CD14-positive monocyte (primary cell): ENCODE measurements around the gene PPTC7. TPM values are rescaled to one million over a fixed set of nuclear protein-coding genes. Genes with fewer than 3 reads are reported as not detected.

ENCODE experiments used
- DNase-seq, 3 donors: peaks; one replicate each; pipeline ENCODE4 v3.0.0-alpha.2; 2011 to 2022
- H2AFZ ChIP-seq: 2 replicates; pipeline ENCODE4 v1.6.0; 2012; ENCODE audit warnings: mild to moderate bottlenecking, low read depth, low read length, inconsistent platforms; ENCODE audit not compliant: insufficient read depth, poor library complexity, severe bottlenecking
- H3K27ac ChIP-seq, 2 donors: 1 replicate in 1 of 2; 2 replicates in 1 of 2; pipeline ENCODE4 v1.5.1; 2012 to 2013; ENCODE audit warnings: low read length in 2 of 2, control low read depth in 1 of 2, inconsistent platforms in 1 of 2, low read depth in 1 of 2, mild to moderate bottlenecking in 1 of 2
- H3K27me3 ChIP-seq, 2 donors: one replicate each; pipeline versions ENCODE4 v1.6.0 to v1.6.1; 2011 to 2013; ENCODE audit warnings: low read length in 2 of 2; ENCODE audit not compliant: control insufficient read depth in 2 of 2, insufficient read depth in 2 of 2
- H3K36me3 ChIP-seq, 2 donors: replicated peaks in 1 of 2; 1 replicate in 1 of 2; 2 replicates in 1 of 2; pipeline versions ENCODE4 v1.5.1 to v1.6.1; 2012 to 2013; ENCODE audit warnings: low read length in 2 of 2, control low read depth in 1 of 2, inconsistent platforms in 1 of 2, mild to moderate bottlenecking in 1 of 2; ENCODE audit not compliant: insufficient read depth in 2 of 2, control insufficient read depth in 1 of 2
- H3K4me1 ChIP-seq, 2 donors: 1 replicate in 1 of 2; 2 replicates in 1 of 2; pipeline versions ENCODE4 v1.5.1 to v1.6.1; 2012 to 2013; ENCODE audit warnings: low read length in 2 of 2, control low read depth in 1 of 2, inconsistent platforms in 1 of 2, mild to moderate bottlenecking in 1 of 2, moderate library complexity in 1 of 2; ENCODE audit not compliant: insufficient read depth in 2 of 2, control insufficient read depth in 1 of 2
- H3K4me2 ChIP-seq: replicated peaks from 2 replicates; pipeline ENCODE3; 2012; ENCODE audit warnings: low read length, moderate library complexity, mild to moderate bottlenecking; ENCODE audit not compliant: poor library complexity, severe bottlenecking; ENCODE audit errors: extremely low read depth
- H3K4me3 ChIP-seq, 3 experiments: fragments of 200-600 bp in 1 of 3; sonication (generic) in 1 of 3; replicated peaks in 1 of 3; 1 replicate in 2 of 3; 2 replicates in 1 of 3; pipeline ENCODE4 v1.5.1; 2011 to 2013; ENCODE audit warnings: low read length in 3 of 3, mild to moderate bottlenecking in 3 of 3, control low read depth in 2 of 3, low read depth in 2 of 3, inconsistent platforms in 1 of 3, moderate library complexity in 1 of 3
- H3K79me2 ChIP-seq: 2 replicates; pipeline ENCODE4 v1.6.0; 2012; ENCODE audit warnings: mild to moderate bottlenecking, control low read depth, inconsistent platforms, low read length, moderate library complexity; ENCODE audit not compliant: insufficient read depth
- H3K9ac ChIP-seq: 2 replicates; pipeline ENCODE4 v1.6.0; 2017; ENCODE audit warnings: low read length, mild to moderate bottlenecking; ENCODE audit not compliant: insufficient read depth, poor library complexity, severe bottlenecking
- H3K9me3 ChIP-seq, 2 donors: replicated peaks in 1 of 2; 1 replicate in 1 of 2; 2 replicates in 1 of 2; pipeline versions ENCODE4 v1.5.1 to v1.6.1; 2012 to 2013; ENCODE audit warnings: low read length in 2 of 2, control low read depth in 1 of 2; ENCODE audit not compliant: control insufficient read depth in 1 of 2, insufficient read depth in 1 of 2
- H4K20me1 ChIP-seq: 2 replicates; pipeline ENCODE4 v1.6.0; 2012; ENCODE audit warnings: mild to moderate bottlenecking, low read length, control low read depth, moderate library complexity; ENCODE audit not compliant: insufficient read depth
- H3K27ac Mint-ChIP-seq, 7 donors: one replicate each; pipeline ENCODE4 v1.8.0; 2020; ENCODE audit warnings: mild to moderate bottlenecking in 7 of 7, mixed read lengths in 7 of 7, moderate library complexity in 6 of 7, inconsistent platforms in 2 of 7
- H3K27me3 Mint-ChIP-seq, 3 donors: one replicate each; pipeline ENCODE4 v1.8.0; 2021 to 2022; ENCODE audit warnings: low read depth in 3 of 3, mild to moderate bottlenecking in 3 of 3, mixed read lengths in 3 of 3, moderate library complexity in 3 of 3, inconsistent platforms in 1 of 3
- H3K36me3 Mint-ChIP-seq, 2 donors: one replicate each; pipeline ENCODE4 v1.8.0; 2020; ENCODE audit warnings: mixed read lengths in 2 of 2, inconsistent platforms in 1 of 2, mild to moderate bottlenecking in 1 of 2
- H3K4me1 Mint-ChIP-seq: one replicate; pipeline ENCODE4 v1.8.0; 2020; ENCODE audit warnings: mild to moderate bottlenecking, mixed read lengths
- H3K4me3 Mint-ChIP-seq, 2 donors: one replicate each; pipeline ENCODE4 v1.8.0; 2020; ENCODE audit warnings: mild to moderate bottlenecking in 2 of 2, mixed read lengths in 2 of 2, moderate library complexity in 1 of 2
- H3K9me3 Mint-ChIP-seq, 7 donors: one replicate each; pipeline ENCODE4 v1.8.0; 2020 to 2022; ENCODE audit warnings: mixed read lengths in 7 of 7, mild to moderate bottlenecking in 6 of 7, moderate library complexity in 6 of 7, inconsistent platforms in 2 of 7
- WGBS: methylation state at CpG from one replicate; pipeline ENCODE4 v1.1.5; 2013; ENCODE audit warnings: missing lambda C conversion rate; ENCODE audit not compliant: insufficient coverage; 5-methylcytosine and 5-hydroxymethylcytosine counted together
- intact Hi-C, 2 donors: fragments of 100-400 bp; cut with micrococcal nuclease; formaldehyde crosslinking; loops; one replicate each; pipeline versions ENCODE4 v1.15.0 to v1.15.1; 2023
- polyA plus RNA-seq, 3 donors: library from polyadenylated mRNA; depleted of rRNA in 1 of 3; unstranded in 2 of 3; stranded (reverse) in 1 of 3; fragments of 300-500 nt in 2 of 3; fragments of >200 nt in 1 of 3; fragmentation: Illumina TruSeq in 2 of 3; gene quantifications; 1 replicate in 2 of 3; 2 replicates in 1 of 3; pipeline ENCODE4 v1.2.3, GENCODE V29; 2012 to 2021
- small RNA-seq: library from RNA; depleted of rRNA; stranded (forward); fragments of <200 nt; gene quantifications from one replicate; pipeline ENCODE3, GENCODE V24; 2012; ENCODE audit warnings: low read depth; ENCODE audit not compliant: insufficient read length
- TF ChIP-seq, protein P1 (sequence below): fragments of 200-600 bp; IDR thresholded peaks from one replicate; pipeline ENCODE4 v1.8.0; 2022; ENCODE audit warnings: antibody characterized with exemption, mild to moderate bottlenecking

PPTC7 gene
- polyA plus RNA-seq, 3 donors = 11.6 to 36.5 (median 15.1) TPM

GRCh38 chr12:110501399-110501751, 81.7 kb downstream of the PPTC7 start:
- H3K4me1 ChIP-seq = peaks cover 29 to 49% of the 10 kb centered on the region in 2 donors
- Mint-ChIP-seq H3K9me3 (no peaks in the 10 kb centered on the region), H3K4me1 (peaks cover 38% of the 10 kb centered on the region), H3K27me3 (no peaks in the 10 kb centered on the region), H3K36me3 (peaks cover 2 to 5% of the 10 kb centered on the region in 2 donors), H3K27ac (peak overlapping the region; percentile 94 to 98 (median 96)), H3K4me3 (peak overlapping the region; percentile 98)
- peak overlapping the region; percentile 80 for H3K4me2 ChIP-seq
- DNase-seq = peak; percentile 51 to 67 (median 51)
- TF ChIP-seq, protein P1, sequence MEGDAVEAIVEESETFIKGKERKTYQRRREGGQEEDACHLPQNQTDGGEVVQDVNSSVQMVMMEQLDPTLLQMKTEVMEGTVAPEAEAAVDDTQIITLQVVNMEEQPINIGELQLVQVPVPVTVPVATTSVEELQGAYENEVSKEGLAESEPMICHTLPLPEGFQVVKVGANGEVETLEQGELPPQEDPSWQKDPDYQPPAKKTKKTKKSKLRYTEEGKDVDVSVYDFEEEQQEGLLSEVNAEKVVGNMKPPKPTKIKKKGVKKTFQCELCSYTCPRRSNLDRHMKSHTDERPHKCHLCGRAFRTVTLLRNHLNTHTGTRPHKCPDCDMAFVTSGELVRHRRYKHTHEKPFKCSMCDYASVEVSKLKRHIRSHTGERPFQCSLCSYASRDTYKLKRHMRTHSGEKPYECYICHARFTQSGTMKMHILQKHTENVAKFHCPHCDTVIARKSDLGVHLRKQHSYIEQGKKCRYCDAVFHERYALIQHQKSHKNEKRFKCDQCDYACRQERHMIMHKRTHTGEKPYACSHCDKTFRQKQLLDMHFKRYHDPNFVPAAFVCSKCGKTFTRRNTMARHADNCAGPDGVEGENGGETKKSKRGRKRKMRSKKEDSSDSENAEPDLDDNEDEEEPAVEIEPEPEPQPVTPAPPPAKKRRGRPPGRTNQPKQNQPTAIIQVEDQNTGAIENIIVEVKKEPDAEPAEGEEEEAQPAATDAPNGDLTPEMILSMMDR = no peak
- H3K27ac ChIP-seq = peak overlapping the region; percentile 90 to 94
- 0% methylated on average over 8 of the region's 17 CpGs for WGBS
- peaks cover 5 to 9% of the 10 kb centered on the region in 2 donors for H3K36me3 ChIP-seq
- H4K20me1 ChIP-seq = peaks cover 41% of the 10 kb centered on the region
- peak overlapping the region; percentile 68 to 92 (median 91) for H3K4me3 ChIP-seq
- intact Hi-C loops = loop anchor here (2.0 to 5.0 kb wide), 3 partner anchors 34 to 116 kb away; partner anchors contain the start of genes ARPC3 (in 1 of the 2), FAM216A (in 1 of the 2) and GPN3 (in 1 of the 2)
- peak overlapping the region; percentile 87 for H2AFZ ChIP-seq
- peaks cover 60% of the 10 kb centered on the region for H3K79me2 ChIP-seq
- H3K9me3 ChIP-seq = no peaks in the 10 kb centered on the region
- no peaks in the 10 kb centered on the region for H3K27me3 ChIP-seq
- H3K9ac ChIP-seq = peak overlapping the region; percentile 93

DNA sequence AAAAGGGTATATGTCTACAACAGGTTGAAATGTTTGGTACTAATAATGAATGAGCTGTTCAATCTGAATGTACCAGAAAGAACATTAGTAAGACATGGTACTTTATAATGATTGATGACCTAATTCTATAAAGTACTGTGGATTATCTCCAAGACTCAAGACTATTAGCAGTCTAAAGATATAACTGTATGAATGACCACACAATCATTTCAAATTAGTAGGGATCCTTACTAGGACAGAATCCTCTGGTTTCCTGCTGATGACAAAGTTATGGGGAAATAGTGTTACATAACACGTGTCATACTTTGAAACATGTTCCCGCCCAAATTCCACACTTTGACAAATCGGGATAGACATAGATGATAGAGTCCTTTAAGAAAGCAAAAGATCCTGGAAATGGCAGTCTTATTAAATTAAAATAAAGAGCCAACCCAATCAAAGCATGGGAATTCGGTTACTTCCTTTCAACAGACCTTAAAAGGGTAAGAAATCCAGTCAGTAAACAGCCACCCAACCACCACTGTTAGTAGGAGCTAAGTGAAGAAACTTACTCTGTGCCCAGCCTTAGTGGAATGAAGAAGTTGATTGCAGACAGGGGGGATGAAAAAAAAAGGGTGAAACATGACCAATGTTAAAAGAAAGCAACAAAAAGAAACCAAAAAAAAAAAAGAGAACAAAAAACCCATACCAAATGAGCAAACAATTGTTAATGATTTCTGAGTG, 84.0 kb downstream of the PPTC7 start:
- Histone ChIP-seq H3K27me3 (no peaks in the 10 kb centered on the region), H3K4me2 (peak overlapping the region; percentile 80), H3K4me3 (peak overlapping the region in 1 of 3 experiments; percentile 52), H3K4me1 (peaks cover 29 to 49% of the 10 kb centered on the region in 2 donors), H2AFZ (no peak overlapping the region), H3K79me2 (peaks cover 79% of the 10 kb centered on the region), H3K9me3 (no peaks in the 10 kb centered on the region), H4K20me1 (peaks cover 59% of the 10 kb centered on the region), H3K27ac (peak overlapping the region in 1 of 2 donors; percentile 60), H3K36me3 (peaks cover 24 to 28% of the 10 kb centered on the region in 2 donors), H3K9ac (no peak overlapping the region)
- Mint-ChIP-seq H3K36me3 (peaks cover 16 to 26% of the 10 kb centered on the region in 2 donors), H3K9me3 (no peaks in the 10 kb centered on the region), H3K4me1 (peaks cover 38% of the 10 kb centered on the region), H3K27ac (peak overlapping the region; percentile 70 to 92 (median 89)), H3K4me3 (peak overlapping the region; percentile 18 to 71), H3K27me3 (no peaks in the 10 kb centered on the region)
- intact Hi-C loops = no loop called here
- TF ChIP-seq, protein P1 = no peak
- no CpG with 5 or more reads among the region's 4 CpGs for WGBS
- peak; percentile 29 to 58 (median 54) for DNase-seq

Small RNAs within 50 kb of the gene (small RNA-seq; reads per million reads assigned to genes)
- gene RF00278 (not detected), gene RN7SL387P (not detected)

Other genes starting within 250 kb of the PPTC7 start
- 10 to 100 TPM; 12.9 to 41.6 (median 17.2) TPM for gene ANAPC7, start 179.6 kb downstream of the PPTC7 start, polyA plus RNA-seq
- gene ARPC3, start 133.0 kb downstream of the PPTC7 start, polyA plus RNA-seq = 1,000 to 10,000 TPM in 2 of 3 donors, 100 to 1,000 TPM in 1; 133 to 1,727 (median 1,716) TPM
- 10 to 100 TPM in 2 of 3 donors, 1 to 10 TPM in 1; 7.3 to 52.4 (median 25.3) TPM for gene GPN3, start 115.1 kb downstream of the PPTC7 start, polyA plus RNA-seq
- gene FAM216A, start 114.5 kb downstream of the PPTC7 start, polyA plus RNA-seq = 10 to 100 TPM in 1 of 3 donors, 1 to 10 TPM in 2; 5.1 to 10.9 (median 6.2) TPM
- gene VPS29, start 81.2 kb downstream of the PPTC7 start, polyA plus RNA-seq = 100 to 1,000 TPM; 224 to 409 (median 342) TPM
- 1 to 10 TPM; 1.1 to 3.0 (median 1.3) TPM for gene RAD9B, start 81.0 kb downstream of the PPTC7 start, polyA plus RNA-seq
- gene TCTN1, start 30.8 kb upstream of the PPTC7 start, polyA plus RNA-seq = 1 to 10 TPM; 4.0 to 6.1 (median 4.5) TPM
- gene HVCN1, start 105.8 kb upstream of the PPTC7 start, polyA plus RNA-seq = 100 to 1,000 TPM; 119 to 167 (median 121) TPM
- 100 to 1,000 TPM in 2 of 3 donors, 10 to 100 TPM in 1; 63.2 to 139 (median 128) TPM for gene PPP1CC, start 159.6 kb upstream of the PPTC7 start, polyA plus RNA-seq